ENCODE measurements around the gene MRPL43.

Gene MRPL43

GRCh38 chr10:101001659-101002035 lies 14.3 kb upstream of the MRPL43 start:
- DNase-seq, result no peak

- no peak for DNase-seq
Measured at GRCh38 chr10:101000915-101001658, 13.8 kb upstream of the MRPL43 start.

GRCh38 chr10:101000127-101000914 lies 13.0 kb upstream of the MRPL43 start:
- DNase-seq, result no peak

GRCh38 chr10:100999742-101000126 lies 12.4 kb upstream of the MRPL43 start, which contains the start of gene LZTS2:
Gene LZTS2, plus strand, starts transcription at chr10:100999808. Its CDS starts 2,731 bp downstream, at chr10:101002539.
- DNase-seq, result no peak

- peak; percentile 76 to 78 for DNase-seq
Measured at GRCh38 chr10:100998991-100999741, 11.9 kb upstream of the MRPL43 start.

GRCh38 chr10:100998183-100998990 lies 11.1 kb upstream of the MRPL43 start:
- DNase-seq, result peak; percentile 66 to 72

GRCh38 chr10:100997360-100998182 lies 10.3 kb upstream of the MRPL43 start:
- peak; percentile 69 for DNase-seq

GRCh38 chr10:100996678-100997359 lies 9.5 kb upstream of the MRPL43 start:
- peak in 1 of 2 donors; percentile 37 for DNase-seq

- no peak for DNase-seq
Measured at GRCh38 chr10:100995181-100995580, 7.9 kb upstream of the MRPL43 start.

- DNase-seq, result no peak
Measured at GRCh38 chr10:100993986-100994708, 6.8 kb upstream of the MRPL43 start.

- DNase-seq, result no peak
Measured at GRCh38 chr10:100989088-100989487, 1.8 kb upstream of the MRPL43 start.

GRCh38 chr10:100988166-100988565 lies 869 bp upstream of the MRPL43 start:
- no peak for DNase-seq

- DNase-seq, result no peak
Measured at GRCh38 chr10:100987685-100988049, 370 bp upstream of the MRPL43 start.

GRCh38 chr10:100986623-100986951 lies 710 bp downstream of the MRPL43 start:
- DNase-seq, result no peak

GRCh38 chr10:100985336-100985735 lies 2.0 kb downstream of the MRPL43 start:
- DNase-seq, result no peak

GRCh38 chr10:100984672-100985177 lies 2.6 kb downstream of the MRPL43 start:
- DNase-seq, result no peak

GRCh38 chr10:100983868-100984671 lies 3.2 kb downstream of the MRPL43 start:
- no peak for DNase-seq

GRCh38 chr10:100982916-100983830 lies 4.1 kb downstream of the MRPL43 start:
- DNase-seq, result no peak

All from activated CD4-positive, alpha-beta T cell treated with anti-CD3 and anti-CD28 coated beads for 4 hours (primary cell).